Measurements from ENCODE around the gene MPP2.

MPP2 gene

DNA sequence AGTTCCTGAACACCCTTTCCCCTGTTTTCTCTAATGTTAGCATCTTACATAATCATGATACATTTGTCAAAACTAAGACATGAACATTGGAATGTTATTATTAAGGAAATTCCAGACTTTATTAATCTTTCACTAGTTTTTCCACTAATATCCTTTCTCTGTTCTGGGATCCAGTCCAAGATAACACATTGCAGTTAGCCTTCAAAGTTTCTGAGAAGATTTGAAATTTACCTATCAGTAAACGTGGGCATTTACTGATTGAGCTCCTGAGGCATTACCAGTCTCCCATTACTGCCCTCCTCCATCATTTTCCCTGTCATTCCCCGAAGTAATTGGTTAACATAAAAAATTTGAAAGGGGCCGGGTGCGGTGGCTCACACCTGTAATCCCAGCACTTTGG, 66.1 kb downstream of the MPP2 start:
- H3K27me3 Mint-ChIP-seq (ENCODE audit: low read depth), result peaks cover 11% of the 10 kb centered on the region
- H3K4me3 Mint-ChIP-seq, result no peak overlapping the region
- TF ChIP-seq, protein P1, sequence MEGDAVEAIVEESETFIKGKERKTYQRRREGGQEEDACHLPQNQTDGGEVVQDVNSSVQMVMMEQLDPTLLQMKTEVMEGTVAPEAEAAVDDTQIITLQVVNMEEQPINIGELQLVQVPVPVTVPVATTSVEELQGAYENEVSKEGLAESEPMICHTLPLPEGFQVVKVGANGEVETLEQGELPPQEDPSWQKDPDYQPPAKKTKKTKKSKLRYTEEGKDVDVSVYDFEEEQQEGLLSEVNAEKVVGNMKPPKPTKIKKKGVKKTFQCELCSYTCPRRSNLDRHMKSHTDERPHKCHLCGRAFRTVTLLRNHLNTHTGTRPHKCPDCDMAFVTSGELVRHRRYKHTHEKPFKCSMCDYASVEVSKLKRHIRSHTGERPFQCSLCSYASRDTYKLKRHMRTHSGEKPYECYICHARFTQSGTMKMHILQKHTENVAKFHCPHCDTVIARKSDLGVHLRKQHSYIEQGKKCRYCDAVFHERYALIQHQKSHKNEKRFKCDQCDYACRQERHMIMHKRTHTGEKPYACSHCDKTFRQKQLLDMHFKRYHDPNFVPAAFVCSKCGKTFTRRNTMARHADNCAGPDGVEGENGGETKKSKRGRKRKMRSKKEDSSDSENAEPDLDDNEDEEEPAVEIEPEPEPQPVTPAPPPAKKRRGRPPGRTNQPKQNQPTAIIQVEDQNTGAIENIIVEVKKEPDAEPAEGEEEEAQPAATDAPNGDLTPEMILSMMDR (IDR thresholded peaks at IDR 0.05; ENCODE audit: unreplicated experiment in 3 of 3), result no peak
- H3K9me3 Mint-ChIP-seq, result no peaks in the 10 kb centered on the region
- H3K36me3 Mint-ChIP-seq (ENCODE audit: low read depth), result no peaks in the 10 kb centered on the region
- peak overlapping the region in 1 of 3 experiments; percentile 37 for H3K27ac Mint-ChIP-seq
- H3K4me1 Mint-ChIP-seq, result peaks cover 31% of the 10 kb centered on the region

DNA sequence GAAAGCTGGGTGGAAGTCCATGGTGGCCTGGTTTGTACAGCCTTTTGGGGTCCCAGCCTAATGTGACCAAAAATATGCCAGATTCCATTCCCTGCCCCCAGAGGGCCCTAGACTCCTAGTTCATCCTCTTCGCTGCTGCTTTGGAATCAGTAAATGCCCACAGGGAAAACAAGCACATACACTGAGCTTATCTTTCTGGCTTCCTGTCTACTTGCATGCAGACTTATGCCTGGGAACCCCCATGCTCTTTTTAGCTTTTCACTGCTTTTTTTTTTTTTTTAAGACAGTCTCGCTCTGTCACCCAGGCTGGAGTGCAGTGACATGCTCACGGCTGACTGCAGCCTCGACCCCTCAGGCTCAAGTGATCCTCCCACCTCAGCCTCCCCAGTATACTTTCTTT, 66.5 kb downstream of the MPP2 start:
- TF ChIP-seq, protein P1 (IDR thresholded peaks at IDR 0.05; ENCODE audit: unreplicated experiment in 3 of 3), result peak in 1 of 3 experiments; percentile 28
- Mint-ChIP-seq H3K27me3 (ENCODE audit: low read depth) (peaks cover 16% of the 10 kb centered on the region), H3K36me3 (ENCODE audit: low read depth) (no peaks in the 10 kb centered on the region), H3K27ac (no peak overlapping the region), H3K9me3 (no peaks in the 10 kb centered on the region), H3K4me3 (no peak overlapping the region), H3K4me1 (peaks cover 27% of the 10 kb centered on the region)

DNA sequence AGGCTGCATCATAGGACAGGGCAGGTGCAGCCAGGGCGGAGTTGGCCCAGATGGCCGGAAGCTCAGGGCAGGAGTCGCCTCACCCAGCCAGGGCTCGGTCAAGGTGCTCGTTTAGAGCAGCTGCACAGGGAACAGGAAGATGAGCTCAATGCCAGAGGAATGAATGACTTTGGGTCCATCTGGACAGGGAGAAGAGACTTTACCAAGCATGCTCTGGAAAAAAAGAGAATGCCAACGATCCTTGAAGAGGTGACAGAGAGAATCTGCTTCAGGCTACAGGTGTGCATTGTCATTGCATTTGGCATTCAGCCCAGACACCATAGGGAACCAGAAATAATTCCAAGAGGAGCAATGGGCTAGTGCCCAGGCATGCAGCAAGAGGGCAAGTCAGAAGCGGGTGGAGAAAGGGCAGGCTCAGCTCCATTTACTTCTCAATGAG, 67.6 kb downstream of the MPP2 start:
- Mint-ChIP-seq H3K9me3 (no peaks in the 10 kb centered on the region), H3K36me3 (ENCODE audit: low read depth) (no peaks in the 10 kb centered on the region), H3K27ac (no peak overlapping the region), H3K27me3 (ENCODE audit: low read depth) (peaks cover 16% of the 10 kb centered on the region), H3K4me1 (peaks cover 24% of the 10 kb centered on the region), H3K4me3 (no peak overlapping the region)
- TF ChIP-seq, protein P1 (IDR thresholded peaks at IDR 0.05; ENCODE audit: unreplicated experiment in 3 of 3), result no peak

DNA sequence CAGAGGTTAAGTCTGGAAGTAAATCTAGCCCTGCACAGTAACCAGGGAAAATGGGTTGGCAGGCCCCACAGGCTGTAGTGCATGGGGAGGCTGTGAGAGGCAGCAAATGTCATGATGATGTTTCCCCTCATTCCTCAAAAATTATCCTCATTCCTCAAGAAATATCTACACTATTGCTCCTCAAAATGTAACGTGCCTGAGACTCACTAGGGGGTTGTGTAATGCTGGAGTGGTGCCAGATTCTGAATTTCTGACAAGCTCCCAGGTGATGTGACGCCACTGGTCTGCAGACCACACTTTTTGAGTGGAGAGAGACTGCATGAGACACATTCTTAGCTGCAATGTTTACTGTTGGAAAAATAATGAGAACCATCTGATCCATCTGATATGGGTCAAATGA, 73.2 kb downstream of the MPP2 start:
- Mint-ChIP-seq H3K4me1 (peaks cover 25% of the 10 kb centered on the region), H3K4me3 (peak overlapping the region; percentile 83 to 92 (median 88)), H3K36me3 (ENCODE audit: low read depth) (peaks cover 11% of the 10 kb centered on the region), H3K27me3 (ENCODE audit: low read depth) (peaks cover 17% of the 10 kb centered on the region), H3K27ac (peak overlapping the region in 2 of 3 experiments; percentile 51 to 84), H3K9me3 (peaks cover 7% of the 10 kb centered on the region)
- TF ChIP-seq, protein P1 (IDR thresholded peaks at IDR 0.05; ENCODE audit: unreplicated experiment in 3 of 3), result no peak

DNA sequence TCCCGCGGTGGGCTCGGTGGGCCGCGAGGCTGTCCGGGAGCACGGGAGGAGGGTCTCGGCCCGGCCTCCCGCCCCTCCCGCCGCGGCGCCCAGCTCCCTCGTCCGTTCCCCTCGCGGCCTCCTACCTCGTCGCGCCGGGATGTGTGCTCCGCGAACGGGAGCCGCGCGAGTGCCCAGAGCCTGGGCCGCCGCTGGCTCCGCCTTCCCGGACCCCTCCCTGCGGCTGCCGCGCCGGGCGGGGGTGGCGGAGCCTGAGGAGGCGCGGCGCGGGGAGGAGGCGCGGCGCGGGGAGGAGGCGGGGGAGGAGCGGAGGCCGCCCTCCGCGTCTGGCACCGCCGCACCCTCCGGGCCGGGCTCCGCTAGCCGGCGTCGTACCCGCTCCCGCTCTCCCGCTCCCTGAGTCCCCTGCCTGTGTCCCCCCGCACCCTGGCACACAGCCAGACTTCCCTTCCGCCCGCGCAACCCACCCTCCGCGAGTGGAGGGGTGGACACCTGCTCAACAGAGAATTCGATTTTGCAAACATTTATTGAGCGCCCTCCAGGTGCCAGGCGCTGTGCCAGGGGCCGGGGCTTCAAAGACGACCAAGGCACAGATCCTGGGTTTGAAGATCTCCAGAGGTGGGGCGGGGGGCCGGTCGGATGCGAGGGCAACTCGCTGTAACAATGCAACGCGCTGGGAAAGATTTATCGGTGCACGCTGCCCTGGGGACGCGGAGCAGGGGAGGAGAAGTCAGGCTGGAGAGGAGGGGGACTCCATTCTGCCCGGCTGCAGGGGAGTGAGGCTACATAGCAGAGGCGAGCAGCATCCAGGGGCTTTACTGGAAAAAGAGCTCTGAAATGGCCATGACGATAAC, 74.1 kb downstream of the MPP2 start, which contains the start of gene MPP3:
TSS of gene MPP3 (minus strand) at position 171 of the 854 bp plus-strand sequence. CDS start 1,240 bp downstream, outside the sequence.
- peak within 1 kb of the TSS; percentile 84 to 92 (median 89) for H3K4me3 Mint-ChIP-seq
- TF ChIP-seq, protein P1 (IDR thresholded peaks at IDR 0.05; ENCODE audit: unreplicated experiment in 3 of 3), result no peak
- peaks cover 17% of the 10 kb centered on the region for H3K36me3 Mint-ChIP-seq (ENCODE audit: low read depth)
- peaks cover 17% of the 10 kb centered on the region for H3K27me3 Mint-ChIP-seq (ENCODE audit: low read depth)
- H3K9me3 Mint-ChIP-seq, result peaks cover 7% of the 10 kb centered on the region
- peak within 1 kb of the TSS; percentile 72 to 89 (median 84) for H3K27ac Mint-ChIP-seq
- peaks cover 25% of the 10 kb centered on the region for H3K4me1 Mint-ChIP-seq
